SHP77 treated with DMSO at 0.1 percent for 48 hours (cell line): ENCODE data around the gene SLC1A2.

Experiments
- DNase-seq: peaks from one replicate; lab custom pipeline; 2025; lab: John Stamatoyannopoulos, UW

The SLC1A2 gene

DNA sequence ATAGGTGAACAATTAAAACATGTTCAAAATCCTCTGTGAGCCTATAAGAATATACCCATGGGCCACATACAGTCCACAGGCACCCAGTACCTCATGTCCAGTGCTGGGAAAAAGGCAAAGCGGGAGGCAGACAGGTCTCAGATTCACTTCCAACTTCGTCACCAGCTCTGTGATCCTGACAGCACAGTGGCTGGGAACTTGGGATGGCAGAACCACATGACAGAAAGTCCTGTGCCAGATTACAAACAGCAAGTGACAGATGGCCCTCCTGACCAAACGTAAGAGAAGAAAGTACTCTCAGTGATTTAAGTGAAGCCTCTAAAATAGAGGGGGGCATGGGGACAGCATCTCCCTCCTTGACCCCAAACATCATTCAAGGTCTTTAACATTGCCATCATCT, 5.8 kb downstream of the SLC1A2 start:
- no peak for DNase-seq

- no peak for DNase-seq
Measured at GRCh38 chr11:35412285-35412684, 7.1 kb downstream of the SLC1A2 start.

GRCh38 chr11:35407041-35407440, 12.3 kb downstream of the SLC1A2 start:
- DNase-seq, result no peak

DNA sequence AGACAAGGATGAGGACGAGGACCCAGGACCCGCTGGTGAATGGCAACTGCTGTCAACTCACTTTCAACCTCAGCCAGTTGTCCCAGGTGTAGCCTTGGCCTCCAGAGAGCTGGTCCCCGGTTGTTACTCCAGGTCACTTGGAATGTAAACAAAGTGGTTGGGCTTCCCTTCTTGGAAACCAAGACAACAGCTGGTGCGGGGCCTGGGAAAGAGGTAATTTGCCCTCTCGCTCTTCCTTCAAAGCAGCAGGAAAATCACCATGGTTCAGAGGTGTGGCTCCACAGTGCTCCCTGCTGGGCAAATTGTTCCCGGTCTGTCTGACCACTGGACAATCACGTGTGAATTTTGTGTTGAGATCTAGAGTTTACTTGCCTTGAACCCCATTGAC, 15.0 kb downstream of the SLC1A2 start:
- DNase-seq, result no peak

- DNase-seq, result no peak
Measured at GRCh38 chr11:35403765-35404387, 15.5 kb downstream of the SLC1A2 start.

- no peak for DNase-seq
Measured at GRCh38 chr11:35402751-35403660, 16.4 kb downstream of the SLC1A2 start.

GRCh38 chr11:35398881-35399280, 20.5 kb downstream of the SLC1A2 start:
- DNase-seq, result no peak

GRCh38 chr11:35394941-35395340, 24.4 kb downstream of the SLC1A2 start:
- DNase-seq, result no peak

DNA sequence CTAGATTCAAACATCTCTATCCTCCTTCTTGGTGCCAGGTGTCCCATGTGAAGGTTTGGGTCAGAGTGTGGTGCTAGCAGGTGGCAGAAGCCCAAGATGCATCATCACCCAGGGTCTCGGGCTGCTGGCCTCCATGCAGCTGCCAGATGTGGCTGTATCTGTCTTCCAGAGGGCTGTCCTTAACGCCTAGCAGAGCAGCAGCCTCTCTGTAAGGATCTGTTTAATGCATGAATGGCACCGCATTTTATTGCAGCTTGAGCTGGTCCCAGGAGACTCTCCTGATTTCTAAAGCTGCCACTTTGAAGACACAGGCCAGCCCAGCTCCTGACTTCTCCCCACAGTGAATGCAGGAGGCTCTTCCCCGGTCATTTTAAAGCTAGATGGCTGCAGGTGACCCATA, 26.3 kb downstream of the SLC1A2 start:
- DNase-seq, result no peak

DNA sequence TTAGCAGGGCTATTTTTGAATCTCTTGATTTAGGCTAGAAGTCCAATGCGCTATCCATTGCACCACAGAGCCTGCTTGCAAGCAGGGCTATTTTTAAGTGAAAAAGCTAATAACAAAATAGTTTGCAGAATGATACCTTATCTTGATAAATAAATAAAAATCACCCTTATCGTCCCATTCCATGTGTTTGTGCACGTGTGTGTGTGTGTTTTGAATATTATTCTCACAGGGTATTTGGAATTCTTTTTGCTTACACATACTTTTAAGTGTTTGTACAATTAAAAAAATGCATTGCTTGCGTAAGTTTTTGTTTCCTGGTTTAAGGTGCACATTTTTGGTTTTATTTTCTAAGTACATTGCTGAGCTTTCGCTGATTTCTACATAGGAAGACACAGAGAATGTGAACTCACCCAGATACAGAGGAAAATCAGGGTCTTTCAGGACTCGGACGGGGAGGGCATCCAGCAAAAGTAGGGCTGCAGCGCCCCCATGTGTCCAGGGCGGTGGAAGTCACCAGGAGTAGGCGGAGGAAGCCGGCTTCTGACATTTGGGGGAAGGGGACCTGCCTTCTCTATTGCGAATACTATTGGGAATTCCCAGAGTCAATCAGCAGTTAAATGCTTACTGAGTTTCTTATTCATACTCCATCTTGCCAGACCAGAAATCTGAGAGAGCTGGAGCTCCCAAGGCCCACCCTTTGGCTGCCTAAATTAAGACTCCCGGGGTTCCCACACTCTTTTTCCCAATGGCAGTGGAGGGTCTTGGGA, 27.3 kb downstream of the SLC1A2 start:
- DNase-seq, result no peak

DNA sequence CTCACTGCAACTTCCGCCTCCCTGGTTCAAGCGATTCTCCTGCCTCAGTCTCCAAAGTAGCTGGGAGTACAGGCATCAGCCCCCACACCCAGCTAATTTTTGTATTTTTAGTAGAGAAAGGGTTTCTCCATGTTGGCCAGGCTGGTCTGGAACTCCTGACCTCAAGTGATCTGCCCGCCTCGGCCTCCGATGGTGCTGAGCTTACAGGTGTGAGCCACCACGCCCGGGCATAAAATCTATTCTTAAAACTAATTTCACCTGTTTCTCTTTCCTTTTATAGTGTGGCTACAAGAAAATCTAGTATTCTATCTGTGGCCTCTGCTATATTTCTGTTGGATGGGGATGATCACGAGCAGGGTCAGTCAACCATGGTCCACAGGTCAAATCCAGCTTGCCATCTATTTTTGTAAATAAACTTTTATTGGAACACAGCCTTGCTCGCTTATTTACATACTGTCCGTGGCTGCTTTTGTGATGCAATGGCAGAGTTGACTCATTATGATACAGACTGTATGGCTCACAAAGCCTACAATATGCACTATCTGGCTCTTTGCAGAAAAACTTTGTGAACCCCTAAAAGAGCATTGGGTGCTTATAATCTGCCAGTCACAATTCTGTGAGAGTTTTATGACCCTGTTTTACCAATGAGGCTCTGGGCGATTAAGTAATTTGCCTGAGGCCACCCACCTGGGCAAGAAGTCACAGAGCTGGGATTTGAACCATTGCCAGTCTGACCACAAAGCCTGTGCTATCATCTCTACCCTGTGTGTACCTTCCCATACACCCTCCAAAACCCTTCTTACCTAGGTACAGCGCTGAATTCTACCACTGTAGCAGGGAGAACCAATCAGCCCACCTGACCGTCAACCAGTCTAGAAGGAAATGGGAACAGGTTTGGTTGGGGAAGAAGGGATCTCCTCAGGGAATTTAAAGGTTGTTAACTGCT, 28.3 kb downstream of the SLC1A2 start:
- DNase-seq, result no peak

GRCh38 chr11:35389897-35390465, 29.4 kb downstream of the SLC1A2 start:
- DNase-seq, result no peak

DNA sequence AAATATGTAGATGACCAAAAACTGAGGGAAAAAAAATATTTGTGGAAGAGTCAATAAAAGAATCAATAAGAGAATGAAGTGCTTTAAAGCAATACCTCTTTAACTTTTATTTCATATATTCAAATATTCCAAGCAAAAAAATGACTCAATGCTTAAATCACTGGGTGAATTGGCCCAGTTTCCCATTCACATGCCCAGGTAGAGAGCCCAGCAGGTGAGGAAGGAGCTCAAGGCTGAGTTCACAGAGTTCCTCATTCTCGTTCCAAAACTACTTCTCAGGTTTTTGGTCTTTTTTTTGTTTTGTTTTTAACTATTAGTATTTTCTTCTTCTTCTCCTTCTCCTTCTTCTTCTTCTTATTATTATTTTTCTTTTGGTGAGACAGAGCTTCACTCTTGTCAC, 30.2 kb downstream of the SLC1A2 start:
- DNase-seq, result no peak

GRCh38 chr11:35388061-35388460, 31.3 kb downstream of the SLC1A2 start:
- DNase-seq, result no peak

GRCh38 chr11:35387111-35387982, 32.0 kb downstream of the SLC1A2 start:
- no peak for DNase-seq

GRCh38 chr11:35383953-35384352, 35.4 kb downstream of the SLC1A2 start:
- no peak for DNase-seq

DNA sequence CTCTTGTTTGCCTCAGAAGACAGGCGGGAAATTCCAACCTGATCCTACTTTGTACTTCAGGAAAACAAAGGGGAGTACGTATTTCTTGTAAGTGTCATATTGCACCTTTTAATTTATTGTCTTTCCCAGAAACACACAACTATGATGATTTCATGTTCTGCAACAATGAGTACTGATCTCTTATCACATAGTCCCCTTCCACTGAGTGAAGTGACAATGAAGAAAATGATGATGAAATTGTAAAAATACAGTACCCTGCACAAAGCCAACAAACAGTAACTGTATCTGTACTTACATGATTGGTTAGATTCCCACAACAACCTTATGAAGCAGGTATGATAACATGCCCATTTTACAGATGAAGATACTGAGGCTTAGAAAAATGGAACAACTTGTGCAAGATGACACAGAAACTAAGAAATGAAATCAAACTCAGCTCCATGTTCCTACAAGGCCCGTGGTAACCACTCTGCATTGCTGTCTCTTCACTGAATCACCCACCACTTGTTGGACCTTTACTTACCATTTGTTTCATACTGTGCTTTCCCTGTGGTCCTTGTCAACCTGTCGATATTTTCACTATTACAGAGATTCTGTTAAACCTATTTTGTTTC, 37.5 kb downstream of the SLC1A2 start:
- no peak for DNase-seq

- no peak for DNase-seq
Measured at GRCh38 chr11:35380603-35381002, 38.8 kb downstream of the SLC1A2 start.

DNA sequence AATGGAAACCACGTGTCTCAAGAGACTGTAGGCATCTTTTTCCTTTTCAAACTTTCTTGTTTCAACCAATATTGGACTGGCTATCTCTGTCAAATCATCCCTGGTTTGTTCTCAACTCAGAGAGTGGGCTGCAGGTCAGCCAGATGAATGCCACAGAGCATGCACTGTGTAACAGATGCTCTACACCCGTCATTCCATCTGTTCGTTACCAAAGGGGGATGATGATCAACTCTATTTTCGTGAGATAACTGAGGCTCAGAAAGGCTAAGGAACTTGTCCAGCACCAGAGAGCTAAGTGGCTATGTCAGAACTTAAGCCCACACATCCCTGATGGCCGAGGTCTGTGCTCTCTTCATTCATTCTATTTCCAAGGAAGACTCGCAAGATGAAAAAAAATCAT, 42.1 kb downstream of the SLC1A2 start:
- DNase-seq, result no peak

GRCh38 chr11:35376613-35377012, 42.7 kb downstream of the SLC1A2 start:
- no peak for DNase-seq
